PFSK-1 (cell line): ENCODE measurements around the gene SPACA6.

Experiments used
- POLR2AphosphoS5 ChIP-seq: IDR thresholded peaks from 2 replicates; pipeline ENCODE4 v1.6.1; 2012; ENCODE audit warnings: low read depth, mild to moderate bottlenecking, control low read depth, low read length, moderate library complexity
- TAF1 ChIP-seq: IDR thresholded peaks from 2 replicates; pipeline ENCODE4 v1.6.1; 2012; ENCODE audit warnings: low read length, control low read depth, borderline replicate concordance; ENCODE audit not compliant: insufficient read depth

- TF ChIP-seq POLR2AphosphoS5 (no peak), TAF1 (no peak)
Observed at GRCh38 chr19:51706885-51707284, 13.8 kb downstream of the SPACA6 start.
